Kidney epithelial cell (primary cell): ENCODE measurements around the gene DET1. TPM values are rescaled to one million over a fixed set of nuclear protein-coding genes. Genes with fewer than 3 reads are reported as not detected.

ENCODE experiments used
- DNase-seq: peaks from one replicate; pipeline ENCODE4 v3.0.0-alpha.2; 2010; ENCODE audit warnings: low read depth
- H3K27me3 ChIP-seq: 2 replicates; pipeline ENCODE4 v1.6.0; 2011; ENCODE audit warnings: low read length; ENCODE audit not compliant: control insufficient read depth, insufficient read depth
- H3K36me3 ChIP-seq: 2 replicates; pipeline ENCODE4 v1.5.1; 2011; ENCODE audit warnings: low read length; ENCODE audit not compliant: control insufficient read depth, insufficient read depth
- H3K4me3 ChIP-seq: 2 replicates; pipeline ENCODE4 v1.5.1; 2011; ENCODE audit warnings: low read depth, mild to moderate bottlenecking, control low read depth, low read length
- total RNA-seq: library from RNA; depleted of rRNA; stranded (reverse); fragments of >200 nt; gene quantifications from 2 replicates; pipeline ENCODE4 v1.2.3, GENCODE V29; 2015
- TF ChIP-seq, protein P1 (sequence below): IDR thresholded peaks from 2 replicates; pipeline ENCODE4 v1.5.1; 2011; ENCODE audit warnings: mild to moderate bottlenecking, moderate library complexity, low read length, control low read depth, inconsistent platforms; ENCODE audit not compliant: insufficient read depth, poor library complexity, severe bottlenecking

DET1 gene
- total RNA-seq, 1 donor from 2014 or later, result 6.0 TPM

DNA sequence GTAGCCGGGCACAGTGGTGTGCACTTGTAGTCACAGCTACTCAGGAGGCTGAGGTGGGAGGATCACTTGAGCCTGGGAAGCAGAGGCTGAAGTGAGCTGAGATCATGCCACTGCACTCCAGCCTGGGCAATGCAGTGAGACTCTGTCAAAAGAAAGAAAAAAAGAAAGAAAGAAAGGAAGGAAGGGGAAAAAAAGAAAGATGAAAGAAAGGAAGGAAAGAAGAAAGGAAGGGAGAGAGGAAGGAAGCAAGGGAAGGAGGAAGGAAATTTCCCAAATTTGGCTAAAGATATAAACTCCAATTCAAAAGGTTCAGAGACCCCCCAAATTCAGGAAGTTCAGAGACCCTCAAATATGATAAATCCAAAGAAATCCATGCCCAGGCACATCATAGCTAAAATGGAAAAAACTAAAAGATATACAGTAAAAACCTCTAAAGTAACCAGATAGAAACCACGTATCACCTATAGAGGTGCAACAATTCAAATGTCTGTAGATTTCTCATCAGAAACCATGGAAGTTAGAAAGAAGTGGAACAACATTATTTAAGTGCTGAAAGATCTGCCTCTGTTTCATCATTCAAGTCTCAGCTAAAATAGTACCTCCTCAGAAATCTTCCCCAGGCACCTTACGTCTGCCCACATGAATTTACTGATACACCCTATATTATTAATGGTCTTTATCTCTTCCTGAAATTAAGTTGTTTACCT is 10.7 kb downstream of the DET1 start:
- Histone ChIP-seq H3K4me3 (no peak overlapping the region), H3K36me3 (no peaks in the 10 kb centered on the region), H3K27me3 (no peaks in the 10 kb centered on the region)
- no peak for DNase-seq
- TF ChIP-seq, protein P1, sequence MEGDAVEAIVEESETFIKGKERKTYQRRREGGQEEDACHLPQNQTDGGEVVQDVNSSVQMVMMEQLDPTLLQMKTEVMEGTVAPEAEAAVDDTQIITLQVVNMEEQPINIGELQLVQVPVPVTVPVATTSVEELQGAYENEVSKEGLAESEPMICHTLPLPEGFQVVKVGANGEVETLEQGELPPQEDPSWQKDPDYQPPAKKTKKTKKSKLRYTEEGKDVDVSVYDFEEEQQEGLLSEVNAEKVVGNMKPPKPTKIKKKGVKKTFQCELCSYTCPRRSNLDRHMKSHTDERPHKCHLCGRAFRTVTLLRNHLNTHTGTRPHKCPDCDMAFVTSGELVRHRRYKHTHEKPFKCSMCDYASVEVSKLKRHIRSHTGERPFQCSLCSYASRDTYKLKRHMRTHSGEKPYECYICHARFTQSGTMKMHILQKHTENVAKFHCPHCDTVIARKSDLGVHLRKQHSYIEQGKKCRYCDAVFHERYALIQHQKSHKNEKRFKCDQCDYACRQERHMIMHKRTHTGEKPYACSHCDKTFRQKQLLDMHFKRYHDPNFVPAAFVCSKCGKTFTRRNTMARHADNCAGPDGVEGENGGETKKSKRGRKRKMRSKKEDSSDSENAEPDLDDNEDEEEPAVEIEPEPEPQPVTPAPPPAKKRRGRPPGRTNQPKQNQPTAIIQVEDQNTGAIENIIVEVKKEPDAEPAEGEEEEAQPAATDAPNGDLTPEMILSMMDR, result no peak

DNA sequence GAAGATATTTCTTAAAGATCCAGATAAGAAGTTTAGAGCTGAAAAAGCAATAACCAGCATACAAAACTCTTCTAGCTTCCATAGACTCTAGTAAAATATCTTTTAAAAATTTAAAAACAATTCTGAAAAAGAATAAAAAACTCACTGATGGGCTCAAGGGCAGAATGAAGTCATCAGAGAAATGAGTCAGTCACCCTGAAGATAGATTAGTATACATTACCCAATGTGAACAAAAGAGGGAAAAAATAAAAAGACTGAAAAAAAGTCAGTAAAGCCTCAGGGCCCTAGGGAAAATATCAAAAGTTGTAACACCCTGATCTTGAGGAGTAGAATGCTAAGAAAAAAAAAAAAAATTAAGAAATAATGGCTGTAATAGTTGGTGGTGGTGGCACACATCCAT is 11.4 kb downstream of the DET1 start:
- H3K4me3 ChIP-seq, result no peak overlapping the region
- TF ChIP-seq, protein P1, result no peak
- no peaks in the 10 kb centered on the region for H3K36me3 ChIP-seq
- DNase-seq, result no peak
- H3K27me3 ChIP-seq, result no peaks in the 10 kb centered on the region

DNA sequence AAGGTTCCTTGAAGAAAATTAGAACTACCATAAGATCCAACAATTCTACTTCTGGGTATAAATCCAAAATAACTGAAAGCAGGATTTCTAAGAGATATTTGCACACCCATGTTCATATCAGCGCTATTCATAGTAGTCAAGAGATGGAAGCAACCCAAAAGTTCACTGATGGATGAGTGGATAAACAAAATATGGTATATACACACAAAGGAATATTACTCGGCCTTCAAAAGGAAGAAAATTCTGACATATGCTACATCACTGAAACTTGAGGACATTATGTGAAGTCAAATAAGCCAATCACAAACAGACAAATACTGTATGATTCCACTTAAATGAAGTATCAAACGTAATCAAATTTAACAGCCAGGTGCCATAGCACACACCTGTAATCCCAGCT is 13.1 kb downstream of the DET1 start:
- no peaks in the 10 kb centered on the region for H3K27me3 ChIP-seq
- DNase-seq, result no peak
- no peaks in the 10 kb centered on the region for H3K36me3 ChIP-seq
- H3K4me3 ChIP-seq, result no peak overlapping the region
- TF ChIP-seq, protein P1, result no peak

DNA sequence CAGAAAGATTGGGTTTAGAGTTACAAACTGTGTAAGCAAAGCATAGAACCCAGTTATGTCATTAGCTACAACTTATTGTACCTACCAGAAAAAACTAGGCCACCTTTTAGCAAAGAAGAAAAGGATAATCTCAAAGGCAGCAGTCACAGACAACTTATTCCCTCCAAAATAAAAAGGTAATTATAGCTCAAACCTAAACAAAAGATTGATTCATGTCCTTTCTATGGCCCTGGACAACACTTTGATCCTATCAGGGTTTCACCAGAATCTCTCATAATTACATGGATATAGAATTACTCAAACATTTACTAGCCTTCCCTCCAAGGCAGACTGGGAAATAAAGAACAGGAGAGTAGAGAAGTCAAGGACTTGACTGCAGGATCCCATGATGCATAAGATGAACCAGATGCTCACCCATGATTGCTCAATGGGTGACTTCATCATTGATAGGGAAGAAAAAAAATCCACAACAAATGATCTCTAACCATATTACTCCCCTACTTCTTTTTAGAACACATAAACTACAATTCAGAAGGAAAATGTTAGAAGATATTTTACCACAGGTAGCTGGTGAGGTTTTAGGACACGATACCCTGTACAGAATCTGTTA is 17.4 kb downstream of the DET1 start:
- no peaks in the 10 kb centered on the region for H3K27me3 ChIP-seq
- TF ChIP-seq, protein P1, result no peak
- no peaks in the 10 kb centered on the region for H3K36me3 ChIP-seq
- no peak for DNase-seq
- H3K4me3 ChIP-seq, result no peak overlapping the region

DNA sequence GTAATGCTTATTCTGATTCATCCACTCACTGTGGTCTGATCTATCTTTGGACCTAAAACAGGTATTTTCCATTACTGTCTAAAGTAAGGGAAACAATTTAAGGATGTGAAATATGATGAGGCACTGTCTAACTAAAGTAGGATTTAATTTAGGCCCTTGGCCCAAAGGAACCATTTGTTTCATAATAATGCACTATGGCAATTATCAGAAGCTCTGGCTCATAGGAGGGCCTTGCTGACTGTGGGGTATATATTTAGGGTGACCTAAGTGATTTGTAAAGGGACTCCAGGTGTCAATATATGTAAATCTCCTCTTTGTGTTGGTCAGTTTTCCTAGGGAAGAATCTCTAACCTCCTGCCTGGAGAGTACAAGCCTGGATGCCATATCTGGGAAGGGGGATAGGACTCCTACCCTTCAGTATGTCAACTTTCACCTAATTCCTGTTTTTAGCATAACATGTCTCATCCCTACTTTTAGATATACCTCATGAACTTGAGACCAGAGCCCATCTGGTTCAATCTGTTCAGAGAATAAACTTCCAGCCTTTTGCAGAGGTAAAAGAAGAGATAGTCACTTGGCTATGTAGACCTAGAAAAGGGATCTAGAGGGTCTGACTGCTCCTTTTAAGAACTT is 20.1 kb downstream of the DET1 start:
- no peak for DNase-seq
- H3K27me3 ChIP-seq, result no peaks in the 10 kb centered on the region
- H3K4me3 ChIP-seq, result no peak overlapping the region
- no peaks in the 10 kb centered on the region for H3K36me3 ChIP-seq
- TF ChIP-seq, protein P1, result no peak
